ENCODE data around the gene OPRL1.
A peak's percentile ranks its signal among the peaks of the same experiment; 100 is the strongest.

Gene OPRL1

DNA sequence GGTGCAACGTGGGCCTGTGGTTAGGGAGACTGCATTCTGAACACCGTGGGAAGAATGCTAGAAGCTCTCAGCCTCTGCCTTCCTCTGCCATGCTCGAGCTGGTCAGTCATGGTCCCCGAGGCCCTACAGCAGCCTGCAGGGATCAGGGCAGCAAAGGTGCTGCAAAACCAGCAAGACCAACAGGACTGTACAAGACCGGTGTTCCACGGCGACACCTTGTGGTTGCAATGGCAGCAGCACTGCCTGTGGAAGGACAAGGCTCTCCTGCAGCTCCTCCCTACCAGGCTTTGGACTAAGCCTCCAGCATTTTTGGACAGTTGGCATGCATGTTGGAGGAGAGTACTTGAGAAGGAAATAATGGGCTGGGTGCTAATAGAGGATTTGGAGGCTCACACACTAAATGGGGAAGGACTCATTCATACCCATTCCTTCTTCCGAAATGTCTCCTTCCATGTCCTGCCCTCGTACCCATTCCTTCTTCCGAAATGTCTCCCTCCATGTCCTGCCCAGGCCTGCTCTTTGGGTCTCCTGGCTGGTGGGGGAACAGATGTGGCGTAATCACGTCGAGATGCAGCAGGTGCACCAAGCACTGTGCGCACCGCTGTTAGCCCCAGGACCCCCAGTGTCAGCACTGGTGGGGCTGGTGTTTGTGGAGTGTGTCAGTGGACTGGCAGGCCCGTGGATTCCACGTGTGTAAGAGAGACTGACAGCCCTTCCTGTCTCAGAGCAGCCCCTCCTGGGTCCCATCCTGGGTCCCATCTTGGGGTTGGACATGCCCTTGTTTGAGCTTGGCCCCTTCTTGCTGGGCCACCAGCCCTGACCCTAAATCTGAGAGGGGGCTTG is 65.8 kb downstream of the OPRL1 start:
- no peak for DNase-seq

DNA sequence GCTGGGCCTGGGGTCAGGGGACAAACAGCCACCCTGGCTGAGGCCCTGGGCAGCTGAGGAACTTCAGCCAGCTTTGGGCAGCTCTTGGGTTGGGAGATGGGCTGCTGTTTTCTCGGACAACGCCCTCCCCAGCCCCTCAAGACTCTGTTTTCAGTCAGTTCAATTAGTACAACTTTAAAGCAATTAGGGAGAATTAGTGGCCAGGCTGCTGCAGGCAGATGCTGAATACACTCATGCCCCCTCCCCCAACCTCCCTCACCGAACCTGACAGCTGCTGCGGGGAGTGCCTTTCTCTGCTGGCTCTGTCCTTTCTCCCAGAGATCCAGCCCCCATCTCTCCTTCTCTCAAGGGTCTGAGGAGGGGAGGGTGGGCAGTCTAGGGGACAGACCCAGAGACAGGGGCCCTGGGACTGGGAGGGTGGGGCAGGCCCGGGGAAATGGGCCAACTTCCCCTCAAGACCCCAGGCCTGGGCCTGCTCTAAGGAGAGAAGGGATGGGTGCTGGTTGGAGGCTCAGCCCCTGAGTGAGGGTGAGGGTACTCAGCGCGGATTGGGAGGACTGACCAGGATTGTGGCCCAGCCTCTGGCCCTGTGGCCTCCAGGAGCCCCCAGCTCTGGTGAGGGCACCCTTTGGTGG is 66.5 kb downstream of the OPRL1 start:
- DNase-seq = no peak

DNA sequence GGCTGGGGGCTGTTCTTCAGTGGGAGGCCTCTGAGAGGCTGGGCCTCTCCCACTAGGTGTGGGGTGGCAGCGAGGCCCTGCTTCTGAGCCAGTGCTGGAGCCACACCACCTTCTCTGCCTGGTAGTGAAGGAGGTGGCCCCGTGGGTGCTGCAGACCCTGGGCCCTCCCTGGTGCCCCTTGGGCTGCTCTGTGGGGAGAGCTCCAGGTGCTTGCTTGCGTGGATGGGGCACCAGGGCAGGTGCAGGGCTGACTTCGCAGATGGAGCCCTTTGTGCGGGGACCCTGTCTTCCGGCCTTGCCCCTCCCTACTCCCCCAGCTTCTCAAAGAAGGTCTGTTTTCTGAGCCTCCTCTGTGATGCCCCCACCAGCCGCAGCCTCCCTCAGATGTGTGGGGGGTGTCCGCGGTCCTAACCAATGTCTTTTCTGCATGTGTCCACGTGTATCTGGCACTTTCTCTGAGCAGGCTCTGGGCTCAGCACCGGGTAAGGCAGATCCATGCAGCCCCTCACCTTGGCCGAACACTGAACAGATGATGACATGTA is 67.1 kb downstream of the OPRL1 start:
- peak; percentile 9 for DNase-seq

DNA sequence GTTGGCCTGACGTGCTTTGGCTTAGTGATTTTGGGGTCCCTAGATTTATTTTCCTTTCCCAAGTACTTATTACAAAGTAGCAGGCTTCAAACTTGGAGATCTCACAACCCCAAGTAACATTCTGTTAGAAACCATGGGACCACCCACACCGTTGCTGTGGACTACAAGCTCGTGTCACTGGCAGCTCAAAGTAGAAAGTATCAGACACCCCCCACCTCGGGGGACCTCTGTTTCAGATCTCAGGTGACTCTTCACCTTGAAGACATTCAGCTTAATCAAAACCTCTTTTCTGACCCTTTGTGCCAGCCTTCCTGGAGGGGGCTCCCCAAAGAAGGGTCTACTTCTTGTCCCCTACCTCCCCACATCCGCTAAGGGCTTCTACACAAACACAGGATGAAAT is 68.7 kb downstream of the OPRL1 start:
- DNase-seq = no peak

DNA sequence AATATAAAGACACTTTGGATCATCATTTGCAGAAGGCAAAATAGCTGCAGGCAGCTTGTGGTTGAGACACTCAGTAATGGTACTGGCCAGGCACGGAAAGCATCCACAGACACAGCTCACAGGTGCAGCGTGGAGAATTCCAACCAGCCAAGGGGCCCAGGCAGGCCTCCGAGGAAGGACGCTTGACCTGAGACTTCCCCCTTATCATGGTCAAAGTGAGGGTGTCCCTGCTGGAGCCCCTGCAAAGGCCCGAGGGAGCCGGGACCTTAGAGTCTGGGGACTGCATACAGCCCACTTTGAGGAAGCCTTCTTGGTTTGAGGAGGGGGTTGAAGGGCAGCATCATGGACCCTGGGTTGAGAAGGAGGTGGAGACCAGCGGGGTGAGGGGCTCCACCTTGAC is 69.3 kb downstream of the OPRL1 start:
- no peak for DNase-seq

- DNase-seq = no peak
Observed at GRCh38 chr20:64149809-64150560, 70.1 kb downstream of the OPRL1 start.

Data from right forelimb (tissue), 1 donor.